HEK293 (cell line): ENCODE results near the gene PWWP2B.

Source experiments
- CTCF ChIA-PET: fragments of 350-600 bp; formaldehyde crosslinking; extraction: SDS; loops from one replicate; lab custom pipeline; 2021; ENCODE audit warnings: antibody characterized with exemption; lab: Yijun Ruan, JAX
- POLR2A ChIA-PET: fragments of 300-600 bp; formaldehyde crosslinking; extraction: SDS; loops from one replicate; lab custom pipeline; 2020; ENCODE audit warnings: antibody characterized with exemption, inconsistent platforms; lab: Yijun Ruan, JAX
- H3K27ac ChIP-seq: fragments of 200-500 bp; sonication (Bioruptor generic); 2 replicates; pipeline ENCODE4 v1.5.1; 2014; ENCODE audit warnings: low read depth, low read length, control low read depth, inconsistent platforms; ENCODE audit errors: extremely low read depth
- H3K36me3 ChIP-seq, 2 experiments: fragments of 200-500 bp in 1 of 2; sonication (Bioruptor generic) in 1 of 2; 1 replicate in 1 of 2; 2 replicates in 1 of 2; pipeline ENCODE4 v1.5.1; 2014 to 2017; ENCODE audit warnings: inconsistent platforms in 2 of 2, low read length in 2 of 2; ENCODE audit not compliant: control insufficient read depth in 2 of 2, insufficient read depth in 1 of 2
- H3K4me1 ChIP-seq: fragments of 200-500 bp; sonication (Bioruptor generic); 2 replicates; pipeline ENCODE4 v1.5.1; 2014; ENCODE audit warnings: mild to moderate bottlenecking, low read length, inconsistent platforms; ENCODE audit not compliant: control insufficient read depth, insufficient read depth
- H3K4me3 ChIP-seq: 2 replicates; pipeline ENCODE4 v1.5.1; 2011; ENCODE audit warnings: low read depth, mild to moderate bottlenecking, control low read depth, low read length, moderate library complexity
- H3K9me3 ChIP-seq: fragments of 200-500 bp; sonication (Bioruptor generic); 2 replicates; pipeline ENCODE4 v1.5.1; 2014; ENCODE audit warnings: low read depth, low read length, inconsistent platforms; ENCODE audit not compliant: control insufficient read depth, insufficient read depth
- EGR2 ChIP-seq: fragments of 450-650 bp; formaldehyde crosslinking; IDR thresholded peaks from 2 replicates; pipeline ENCODE4 v1.5.1; 2016; ENCODE audit warnings: low read depth, missing biosample characterization, missing genetic modification characterization
- GLIS1 ChIP-seq: fragments of 450-650 bp; formaldehyde crosslinking; IDR thresholded peaks from 2 replicates; pipeline ENCODE4 v1.5.1; 2016; ENCODE audit warnings: missing biosample characterization, missing genetic modification characterization
- HIC1 ChIP-seq: fragments of 450-650 bp; formaldehyde crosslinking; IDR thresholded peaks from 2 replicates; pipeline ENCODE4 v1.5.1; 2016; ENCODE audit warnings: missing biosample characterization, missing genetic modification characterization
- MYNN ChIP-seq: fragments of 450-650 bp; formaldehyde crosslinking; IDR thresholded peaks from 2 replicates; pipeline ENCODE4 v1.5.1; 2016; ENCODE audit warnings: missing biosample characterization, missing genetic modification characterization, borderline replicate concordance
- PRDM2 ChIP-seq: fragments of 450-650 bp; formaldehyde crosslinking; IDR thresholded peaks from 2 replicates; pipeline ENCODE4 v1.5.1; 2016; ENCODE audit warnings: missing biosample characterization, missing genetic modification characterization, borderline replicate concordance
- RBAK ChIP-seq: fragments of 450-650 bp; formaldehyde crosslinking; IDR thresholded peaks from 2 replicates; pipeline ENCODE4 v1.5.1; 2016; ENCODE audit warnings: missing biosample characterization, missing genetic modification characterization
- SP2 ChIP-seq: fragments of 450-650 bp; formaldehyde crosslinking; IDR thresholded peaks from 2 replicates; pipeline ENCODE4 v1.5.1; 2016; ENCODE audit warnings: missing biosample characterization, missing genetic modification characterization
- TCF7L2 ChIP-seq: IDR thresholded peaks from 2 replicates; pipeline ENCODE4 v1.6.1; 2011; ENCODE audit warnings: low read depth, mild to moderate bottlenecking, inconsistent platforms, low read length, moderate library complexity, borderline replicate concordance
- ZBTB20 ChIP-seq: fragments of 450-650 bp; formaldehyde crosslinking; IDR thresholded peaks from 2 replicates; pipeline ENCODE4 v1.5.1; 2016; ENCODE audit warnings: missing biosample characterization, missing genetic modification characterization
- ZBTB8A ChIP-seq: fragments of 450-650 bp; formaldehyde crosslinking; IDR thresholded peaks from 2 replicates; pipeline ENCODE4 v1.5.1; 2016; ENCODE audit warnings: missing biosample characterization, missing genetic modification characterization
- ZIC2 ChIP-seq: fragments of 450-650 bp; formaldehyde crosslinking; IDR thresholded peaks from 2 replicates; pipeline ENCODE4 v1.5.1; 2016; ENCODE audit warnings: missing biosample characterization, missing genetic modification characterization
- ZNF148 ChIP-seq: fragments of 450-650 bp; formaldehyde crosslinking; IDR thresholded peaks from 2 replicates; pipeline ENCODE4 v1.5.0; 2017; ENCODE audit warnings: missing biosample characterization, missing genetic modification characterization, borderline replicate concordance
- ZNF426 ChIP-seq: fragments of 450-650 bp; formaldehyde crosslinking; IDR thresholded peaks from 2 replicates; pipeline ENCODE4 v1.5.1; 2017; ENCODE audit warnings: missing biosample characterization, missing genetic modification characterization, mild to moderate bottlenecking, inconsistent platforms, moderate library complexity
- ZNF629 ChIP-seq: fragments of 450-650 bp; formaldehyde crosslinking; IDR thresholded peaks from 2 replicates; pipeline ENCODE4 v1.5.1; 2017; ENCODE audit warnings: missing biosample characterization, missing genetic modification characterization
- ZNF670 ChIP-seq: fragments of 450-650 bp; formaldehyde crosslinking; IDR thresholded peaks from 2 replicates; pipeline ENCODE4 v1.5.1; 2016; ENCODE audit warnings: missing biosample characterization, missing genetic modification characterization, low read depth
- ZNF704 ChIP-seq: fragments of 450-650 bp; formaldehyde crosslinking; IDR thresholded peaks from 2 replicates; pipeline ENCODE4 v1.5.1; 2016; ENCODE audit warnings: missing biosample characterization, missing genetic modification characterization
- ZNF76 ChIP-seq: fragments of 450-650 bp; formaldehyde crosslinking; IDR thresholded peaks from 2 replicates; pipeline ENCODE4; 2016; ENCODE audit warnings: low read depth, missing biosample characterization, missing genetic modification characterization, borderline replicate concordance
- ZSCAN18 ChIP-seq: fragments of 450-650 bp; formaldehyde crosslinking; IDR thresholded peaks from 2 replicates; pipeline ENCODE4 v1.5.1; 2016; ENCODE audit warnings: missing biosample characterization, missing genetic modification characterization

PWWP2B gene

GRCh38 chr10:132394936-132395703 lies 1.9 kb upstream of the PWWP2B start (continued):
- TF ChIP-seq HIC1 (tag by site-specific recombination) (peak; percentile 64; the same call in 1 of the 2 replicates), ZSCAN18 (tag by site-specific recombination) (no peak), GLIS1 (0 out of 2 replicates have a peak, but pooled peaks have one; percentile 16), TCF7L2 (no peak)

GRCh38 chr10:132395704-132396493 lies 1.1 kb upstream of the PWWP2B start:
- H3K27ac ChIP-seq = peak overlapping the region; percentile 41; the same call in 1 of the 2 replicates
- H3K4me3 ChIP-seq = no peak overlapping the region

GRCh38 chr10:132396494-132397035 lies 435 bp upstream of the PWWP2B start:
- ChIA-PET POLR2A (no interaction called here), CTCF (interaction anchor here (0.9 kb wide), 1 partner anchor 36 kb away, joined by 4 read pairs; no protein-coding TSS in a partner anchor)
- Histone ChIP-seq H3K36me3 (no peaks in the 10 kb centered on the region), H3K9me3 (no peaks in the 10 kb centered on the region), H3K4me3 (peak overlapping the region; percentile 51), H3K27ac (peak overlapping the region; percentile 53; the same call in 1 of the 2 replicates), H3K4me1 (no peaks in the 10 kb centered on the region; the same call in 1 of the 2 replicates)
- TF ChIP-seq ZIC2 (tag by site-specific recombination) (no peak), ZNF704 (tag by site-specific recombination) (no peak), ZNF629 (no peak), ZNF426 (tag by site-specific recombination) (no peak), ZNF670 (tag by site-specific recombination) (no peak), PRDM2 (no peak), ZBTB20 (tag by site-specific recombination) (no peak), ZNF148 (tag by site-specific recombination) (no peak), EGR2 (tag by site-specific recombination) (no peak)

More at GRCh38 chr10:132395704-132396493, 1.1 kb upstream of the PWWP2B start:
- ChIA-PET CTCF (no interaction called here), POLR2A (no interaction called here)
- H3K36me3 ChIP-seq = no peaks in the 10 kb centered on the region
- no peaks in the 10 kb centered on the region; the same call in 1 of the 2 replicates for H3K4me1 ChIP-seq
- no peaks in the 10 kb centered on the region for H3K9me3 ChIP-seq
- TF ChIP-seq SP2 (tag by site-specific recombination) (0 out of 2 replicates have a peak, but pooled peaks have one; percentile 0), ZBTB8A (peak; percentile 9; the same call in 1 of the 2 replicates), RBAK (no peak), ZNF76 (tag by site-specific recombination) (no peak), MYNN (tag by site-specific recombination) (no peak)
- TF ChIP-seq, all 188 proteins: peak for 2
